Kidney (tissue), 22 donors: ENCODE measurements around the gene RAB7A. TPM values are rescaled to one million over a fixed set of nuclear protein-coding genes. Genes with fewer than 3 reads are reported as not detected.

Source experiments
- DNase-seq, 5 donors: peaks; one replicate each; pipeline ENCODE4 v3.0.0-alpha.2; 2013 to 2020
- FAIRE-seq: peaks from 2 replicates; lab custom pipeline; 2012; peaks lifted over from hg19 to GRCh38; lab: Jason Lieb, UNC
- H3K27ac ChIP-seq, 2 donors: one replicate each; pipeline ENCODE4 v1.7.0; 2013; ENCODE audit warnings: low read depth in 2 of 2, low read length in 2 of 2, inconsistent platforms in 1 of 2
- H3K27me3 ChIP-seq: one replicate; pipeline ENCODE4 v1.7.1; 2013; ENCODE audit warnings: low read length, inconsistent platforms; ENCODE audit not compliant: control insufficient read depth, insufficient read depth
- H3K36me3 ChIP-seq, 3 donors: one replicate each; pipeline versions ENCODE4 v1.7.0 to v1.7.1; 2013; ENCODE audit warnings: low read length in 3 of 3, control low read depth in 1 of 3, inconsistent platforms in 1 of 3; ENCODE audit not compliant: insufficient read depth in 3 of 3, control insufficient read depth in 2 of 3
- H3K4me1 ChIP-seq, 3 donors: one replicate each; pipeline versions ENCODE4 v1.7.0 to v1.7.1; 2013; ENCODE audit warnings: low read length in 3 of 3, inconsistent platforms in 1 of 3, low read depth in 1 of 3; ENCODE audit not compliant: control insufficient read depth in 2 of 3, insufficient read depth in 2 of 3
- H3K4me3 ChIP-seq, 3 donors: one replicate each; pipeline versions ENCODE4 v1.7.0 to v1.8.1; 2013; ENCODE audit warnings: low read length in 3 of 3, control low read depth in 1 of 3, inconsistent platforms in 1 of 3
- H3K9ac ChIP-seq, 3 donors: one replicate each; pipeline versions ENCODE4 v1.7.0 to v1.7.1; 2013; ENCODE audit warnings: low read length in 3 of 3, control low read depth in 1 of 3, inconsistent platforms in 1 of 3
- H3K9me3 ChIP-seq, 3 donors: one replicate each; pipeline versions ENCODE4 v1.7.0 to v1.7.1; 2013; ENCODE audit warnings: low read length in 3 of 3, control low read depth in 1 of 3, inconsistent platforms in 1 of 3; ENCODE audit not compliant: control insufficient read depth in 2 of 3, insufficient read depth in 1 of 3
- intact Hi-C: fragments of 100-400 bp; cut with DNase I; formaldehyde crosslinking; loops from one replicate; pipeline ENCODE4 v1.11.1; 2022
- long read RNA-seq, 10 donors: library from polyadenylated mRNA in 1 of 10; unstranded in 1 of 10; transcript quantifications; one replicate each; pipeline ENCODE4 v2.0.0 and lab custom pipeline, GENCODE V29; 2021 to 2026
- polyA plus RNA-seq: library from polyadenylated mRNA; stranded (reverse); fragments of 350-450 nt; fragmentation: Illumina TruSeq; extraction: RNeasy Lipid Tissue Mini Kit (QIAGEN cat#74804); gene quantifications from one replicate; pipeline ENCODE4 v1.2.3, GENCODE V29; 2014; ENCODE audit warnings: low read depth, low replicate concordance; ENCODE audit not compliant: insufficient read depth
- total RNA-seq: library from RNA; stranded (reverse); fragmentation: NEBNext Ultra II Directional; extraction: Animal tissue kit (Norgen Biotek cat#: 25700); gene quantifications from one replicate; pipeline ENCODE4 v1.2.1, GENCODE V29; 2021
- TF ChIP-seq, protein P1 (sequence below): IDR thresholded peaks from 3 replicates; pipeline ENCODE4 v1.5.1; 2012; ENCODE audit warnings: mild to moderate bottlenecking, moderate library complexity, borderline replicate concordance; ENCODE audit not compliant: insufficient read depth; ENCODE audit errors: extremely low read depth
- donor health status: control.
- donor health status: control.
- donor health status: control.
- donor health status: control.
- donor health status: control.
- donor health status: DM: yes; HTN: yes; CAD: no.
- donor health status: Normal renal cell carcinoma (clear cell type).

RAB7A gene
- total RNA-seq (248 TPM), polyA plus RNA-seq (211 TPM)
- long read RNA-seq, donor 1, transcript RAB7A-201 (6 exons, 2,244 nt), result major isoform, 51 of 61 reads
- long read RNA-seq, donor 1, partial matches to known transcripts, result 9 of 61 reads
- long read RNA-seq, donor 1, other reads (novel, unspliced or antisense), result 0 of 61 reads
- long read RNA-seq, donor 2, transcript RAB7A-201 (6 exons, 2,244 nt), result major isoform, 70 of 93 reads
- long read RNA-seq, donor 2, partial matches to known transcripts, result 22 of 93 reads
- long read RNA-seq, donor 2, other reads (novel, unspliced or antisense), result 0 of 93 reads
- long read RNA-seq, donor 3, transcript RAB7A-201 (6 exons, 2,244 nt), result major isoform, 83 of 121 reads
- long read RNA-seq, donor 3, partial matches to known transcripts, result 34 of 121 reads
- long read RNA-seq, donor 3, other reads (novel, unspliced or antisense), result 0 of 121 reads
- long read RNA-seq, donor 4, transcript RAB7A-201 (6 exons, 2,244 nt), result major isoform, 59 of 64 reads
- long read RNA-seq, donor 4, partial matches to known transcripts, result 5 of 64 reads
- long read RNA-seq, donor 4, other reads (novel, unspliced or antisense), result 0 of 64 reads
- long read RNA-seq, donor 5, transcript RAB7A-201 (6 exons, 2,244 nt), result major isoform, 9 of 10 reads
- long read RNA-seq, donor 5, partial matches to known transcripts, result 0 of 10 reads
- long read RNA-seq, donor 5, other reads (novel, unspliced or antisense), result 0 of 10 reads
- long read RNA-seq, donor 6, transcript RAB7A-201 (6 exons, 2,244 nt), result major isoform, 38 of 53 reads
- long read RNA-seq, donor 6, partial matches to known transcripts, result 14 of 53 reads
- long read RNA-seq, donor 6, other reads (novel, unspliced or antisense), result 0 of 53 reads
- long read RNA-seq, donor 7, transcript RAB7A-201 (6 exons, 2,244 nt), result major isoform, 107 of 147 reads
- long read RNA-seq, donor 7, partial matches to known transcripts, result 29 of 147 reads
- long read RNA-seq, donor 7, other reads (novel, unspliced or antisense), result 9 of 147 reads
- long read RNA-seq, donor 8, transcript RAB7A-201 (6 exons, 2,244 nt), result major isoform, 66 of 108 reads
- long read RNA-seq, donor 8, partial matches to known transcripts, result 40 of 108 reads
- long read RNA-seq, donor 8, other reads (novel, unspliced or antisense), result 0 of 108 reads
- long read RNA-seq, donor 9, transcript RAB7A-201 (6 exons, 2,244 nt), result major isoform, 44 of 75 reads
- long read RNA-seq, donor 9, partial matches to known transcripts, result 30 of 75 reads
- long read RNA-seq, donor 9, other reads (novel, unspliced or antisense), result 0 of 75 reads
- long read RNA-seq, donor 10, transcript RAB7A-201 (6 exons, 2,244 nt), result major isoform, 65 of 144 reads
- long read RNA-seq, donor 10, partial matches to known transcripts, result 75 of 144 reads
- long read RNA-seq, donor 10, other reads (novel, unspliced or antisense), result 0 of 144 reads

GRCh38 chr3:128726023-128727016, at the start of gene RAB7A:
TSS of gene RAB7A (plus strand) at chr3:128726183. CDS start at chr3:128795368, 69,185 bp downstream.
- no peaks in the 10 kb centered on the region for H3K9me3 ChIP-seq
- FAIRE-seq, result peak; percentile 54
- H3K4me3 ChIP-seq, result peak within 1 kb of the TSS; percentile 86 to 97 (median 87)

DNA sequence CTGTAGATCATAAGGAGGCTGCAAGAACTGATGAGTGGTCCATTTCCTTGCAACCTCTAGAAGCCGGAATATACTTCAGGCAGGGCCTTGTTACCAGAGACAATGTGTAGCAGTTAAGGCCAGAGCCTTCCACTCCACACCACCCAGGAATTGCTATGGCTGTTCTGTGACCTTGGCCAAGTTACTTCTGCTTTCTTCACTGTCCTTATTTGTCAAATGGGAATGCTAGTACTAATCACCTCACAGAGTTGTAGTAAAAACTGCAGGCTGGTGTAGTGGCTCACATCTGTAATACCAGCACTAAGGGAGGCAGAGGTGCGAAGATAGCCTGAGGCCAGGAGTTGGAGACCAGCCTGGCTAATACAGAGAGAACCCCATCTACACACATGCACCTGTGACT, 46.6 kb upstream of the RAB7A start:
- Histone ChIP-seq H3K4me3 (no peak overlapping the region), H3K9me3 (no peaks in the 10 kb centered on the region), H3K9ac (no peak overlapping the region), H3K36me3 (no peaks in the 10 kb centered on the region), H3K27me3 (no peaks in the 10 kb centered on the region), H3K27ac (no peak overlapping the region), H3K4me1 (peaks cover 0 to 2% (median 0%) of the 10 kb centered on the region in 3 donors)
- FAIRE-seq, result no peak
- intact Hi-C loops, result no loop called here
- TF ChIP-seq, protein P1, sequence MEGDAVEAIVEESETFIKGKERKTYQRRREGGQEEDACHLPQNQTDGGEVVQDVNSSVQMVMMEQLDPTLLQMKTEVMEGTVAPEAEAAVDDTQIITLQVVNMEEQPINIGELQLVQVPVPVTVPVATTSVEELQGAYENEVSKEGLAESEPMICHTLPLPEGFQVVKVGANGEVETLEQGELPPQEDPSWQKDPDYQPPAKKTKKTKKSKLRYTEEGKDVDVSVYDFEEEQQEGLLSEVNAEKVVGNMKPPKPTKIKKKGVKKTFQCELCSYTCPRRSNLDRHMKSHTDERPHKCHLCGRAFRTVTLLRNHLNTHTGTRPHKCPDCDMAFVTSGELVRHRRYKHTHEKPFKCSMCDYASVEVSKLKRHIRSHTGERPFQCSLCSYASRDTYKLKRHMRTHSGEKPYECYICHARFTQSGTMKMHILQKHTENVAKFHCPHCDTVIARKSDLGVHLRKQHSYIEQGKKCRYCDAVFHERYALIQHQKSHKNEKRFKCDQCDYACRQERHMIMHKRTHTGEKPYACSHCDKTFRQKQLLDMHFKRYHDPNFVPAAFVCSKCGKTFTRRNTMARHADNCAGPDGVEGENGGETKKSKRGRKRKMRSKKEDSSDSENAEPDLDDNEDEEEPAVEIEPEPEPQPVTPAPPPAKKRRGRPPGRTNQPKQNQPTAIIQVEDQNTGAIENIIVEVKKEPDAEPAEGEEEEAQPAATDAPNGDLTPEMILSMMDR, result no peak
- DNase-seq, result no peak

More at GRCh38 chr3:128726023-128727016, at the start of gene RAB7A:
- Histone ChIP-seq H3K36me3 (no peaks in the 10 kb centered on the region), H3K27me3 (no peaks in the 10 kb centered on the region), H3K9ac (peak within 1 kb of the TSS; percentile 50 to 96 (median 78)), H3K4me1 (peaks cover 10 to 23% (median 14%) of the 10 kb centered on the region in 3 donors), H3K27ac (peak within 1 kb of the TSS; percentile 93 to 95)
- intact Hi-C loops, result no loop called here
- DNase-seq, result peak; percentile 99
- TF ChIP-seq, protein P1, result no peak
